Endothelial cell of umbilical vein (primary cell): ENCODE measurements around the gene TFG. TPM values are rescaled to one million over a fixed set of nuclear protein-coding genes. Genes with fewer than 3 reads are reported as not detected.

ENCODE experiments used
- BruUV-seq: library from RNA; stranded (reverse); fragments of 400-500 nt; replicated peaks from 2 replicates; lab custom pipeline; 2021; lab: Mats Ljungman, UMichigan
- CTCF ChIA-PET: fragments of 300-600, 350-600 bp; sonication (Branson Sonifier 250); formaldehyde crosslinking; loops from one replicate; lab custom pipeline; 2021; ENCODE audit warnings: antibody characterized with exemption, inconsistent platforms; lab: Charles Lee
- POLR2A ChIA-PET: fragments of 300-600, 350-600 bp; sonication (Branson Sonifier 250); formaldehyde crosslinking; loops from one replicate; lab custom pipeline; 2021; ENCODE audit warnings: antibody characterized with exemption, inconsistent platforms; lab: Charles Lee
- DNase-seq: peaks from one replicate; pipeline ENCODE4 v3.0.0-alpha.2; 2011; ENCODE audit warnings: low read depth, low spot score
- FAIRE-seq: peaks from 2 replicates; lab custom pipeline; 2011; peaks lifted over from hg19 to GRCh38; lab: Jason Lieb, UNC
- H2AFZ ChIP-seq: 2 replicates; pipeline ENCODE4 v1.6.0; 2012; ENCODE audit warnings: low read depth, low read length, control low read depth, inconsistent platforms
- H3K27ac ChIP-seq: 2 replicates; pipeline ENCODE4 v1.5.1; 2011; ENCODE audit warnings: low read depth, mild to moderate bottlenecking, control low read depth, low read length, moderate library complexity; ENCODE audit not compliant: insufficient read depth
- H3K27me3 ChIP-seq, 2 experiments: 2 replicates each; pipeline versions ENCODE4 v1.6.0 to v1.6.1; 2011; ENCODE audit warnings: low read length in 2 of 2, mixed read lengths in 1 of 2; ENCODE audit not compliant: control insufficient read depth in 2 of 2, insufficient read depth in 2 of 2
- H3K36me3 ChIP-seq, 2 experiments: 2 replicates in 1 of 2; 3 replicates in 1 of 2; pipeline ENCODE4 v1.5.1; 2011; ENCODE audit warnings: low read length in 2 of 2, mild to moderate bottlenecking in 1 of 2, moderate library complexity in 1 of 2; ENCODE audit not compliant: control insufficient read depth in 2 of 2, insufficient read depth in 2 of 2; ENCODE audit errors: extremely low read depth in 1 of 2
- H3K4me1 ChIP-seq: 3 replicates; pipeline ENCODE4 v1.5.1; 2011; ENCODE audit warnings: mild to moderate bottlenecking, low read length; ENCODE audit not compliant: control insufficient read depth, insufficient read depth; ENCODE audit errors: extremely low read depth
- H3K4me2 ChIP-seq: 2 replicates; pipeline ENCODE4 v1.6.1; 2011; ENCODE audit warnings: low read length, control low read depth, mixed read lengths; ENCODE audit not compliant: insufficient read depth
- H3K4me3 ChIP-seq, 3 experiments: fragments of 200-600 bp in 1 of 3; sonication (generic), shearing (Covaris generic) in 1 of 3; replicated peaks in 1 of 3; 2 replicates each; pipeline ENCODE4 v1.5.1; 2011 to 2016; ENCODE audit warnings: control low read depth in 3 of 3, low read length in 3 of 3, mild to moderate bottlenecking in 2 of 3, inconsistent platforms in 1 of 3, low read depth in 1 of 3, moderate library complexity in 1 of 3; ENCODE audit not compliant: insufficient read depth in 1 of 3
- H3K79me2 ChIP-seq: 2 replicates; pipeline ENCODE4 v1.6.0; 2012; ENCODE audit warnings: low read length, inconsistent platforms; ENCODE audit not compliant: control insufficient read depth, insufficient read depth
- H3K9ac ChIP-seq: replicated peaks from 2 replicates; pipeline ENCODE3; 2011; ENCODE audit warnings: low read length, control low read depth; ENCODE audit not compliant: insufficient read depth; ENCODE audit errors: extremely low read depth
- H3K9me1 ChIP-seq: replicated peaks from 3 replicates; pipeline ENCODE4 v1.6.0; 2011; ENCODE audit warnings: mild to moderate bottlenecking, low read length; ENCODE audit not compliant: control insufficient read depth, insufficient read depth; ENCODE audit errors: extremely low read depth
- H3K9me3 ChIP-seq: replicated peaks from 2 replicates; pipeline ENCODE4 v1.5.1; 2012; ENCODE audit warnings: low read length, inconsistent platforms; ENCODE audit not compliant: control insufficient read depth, insufficient read depth
- H4K20me1 ChIP-seq: replicated peaks from 2 replicates; pipeline ENCODE3; 2011; ENCODE audit warnings: mild to moderate bottlenecking, low read length; ENCODE audit not compliant: control insufficient read depth, insufficient read depth; ENCODE audit errors: extremely low read depth
- EZH2 ChIP-seq: IDR thresholded peaks from 2 replicates; pipeline ENCODE4 v1.6.1; 2012; ENCODE audit warnings: borderline replicate concordance, low read depth, mild to moderate bottlenecking, moderate library complexity, low read length, inconsistent platforms; ENCODE audit not compliant: severe bottlenecking
- FOS ChIP-seq: IDR thresholded peaks from 2 replicates; pipeline ENCODE4 v1.6.1; 2011; ENCODE audit warnings: mild to moderate bottlenecking, low read length, moderate library complexity, borderline replicate concordance; ENCODE audit not compliant: insufficient read depth
- GATA2 ChIP-seq: IDR thresholded peaks from 2 replicates; pipeline ENCODE4 v1.7.0; 2011; ENCODE audit warnings: low read depth, mild to moderate bottlenecking, moderate library complexity, mixed read lengths, low read length; ENCODE audit not compliant: insufficient read length, insufficient read depth
- JUN ChIP-seq: IDR thresholded peaks from 2 replicates; pipeline ENCODE4 v1.6.1; 2011; ENCODE audit warnings: borderline replicate concordance, low read depth; ENCODE audit not compliant: insufficient read length, insufficient read depth
- MYC ChIP-seq: IDR thresholded peaks from one replicate; pipeline ENCODE4 v1.6.1; 2011; ENCODE audit warnings: mild to moderate bottlenecking, low read depth, low read length
- POLR2A ChIP-seq: IDR thresholded peaks from 2 replicates; pipeline ENCODE4 v1.6.1; 2012; ENCODE audit warnings: low read depth, mild to moderate bottlenecking, control low read depth, low read length
- POLR2AphosphoS5 ChIP-seq: IDR thresholded peaks from 2 replicates; pipeline ENCODE4 v1.6.1; 2012; ENCODE audit warnings: low read depth, mild to moderate bottlenecking, control low read depth, low read length, moderate library complexity; ENCODE audit not compliant: insufficient read depth
- dilution Hi-C: fragments of 300-500 bp; cut with MboI; formaldehyde crosslinking; loops from one replicate; pipeline ENCODE4 v1.15.0; 2019; ENCODE audit warnings: low sequenced_read_pairs; ENCODE audit not compliant: extremely low pct_ligation_motif_present
- intact Hi-C: fragments of 100-400 bp; cut with micrococcal nuclease; formaldehyde crosslinking; loops from one replicate; pipeline ENCODE4 v1.10.0; 2022
- polyA plus RNA-seq, 4 experiments: library from polyadenylated mRNA; depleted of rRNA in 3 of 4; stranded (reverse) in 3 of 4; unstranded in 1 of 4; fragments of >200 nt; gene quantifications; 2 replicates each; pipeline versions ENCODE4 v1.2.1 to v1.2.3, GENCODE V29; 2011 to 2012; ENCODE audit warnings: missing spikeins in 1 of 4
- total RNA-seq: library from RNA; stranded (reverse); gene quantifications from 2 replicates; pipeline ENCODE4 v1.2.3, GENCODE V29; 2021
- TF ChIP-seq, protein P1 (sequence below), 2 donors: IDR thresholded peaks; 1 replicate in 1 of 2; 2 replicates in 1 of 2; pipeline ENCODE4 v1.5.1; 2011; ENCODE audit warnings: low read length in 2 of 2, mild to moderate bottlenecking in 2 of 2, moderate library complexity in 2 of 2, control low read depth in 1 of 2, inconsistent platforms in 1 of 2, low read depth in 1 of 2; ENCODE audit not compliant: insufficient read depth in 1 of 2; ENCODE audit errors: extremely low read depth in 1 of 2
- TF ChIP-seq, protein P2 (sequence below): IDR thresholded peaks from 2 replicates; pipeline ENCODE4 v1.6.1; 2011; ENCODE audit not compliant: insufficient read depth, insufficient read length

The TFG gene
- total and polyA plus RNA-seq, 2 donors (not counting 3 experiments of a cell fraction or from before 2014, with no cell fraction given) = 106 to 154 TPM

DNA sequence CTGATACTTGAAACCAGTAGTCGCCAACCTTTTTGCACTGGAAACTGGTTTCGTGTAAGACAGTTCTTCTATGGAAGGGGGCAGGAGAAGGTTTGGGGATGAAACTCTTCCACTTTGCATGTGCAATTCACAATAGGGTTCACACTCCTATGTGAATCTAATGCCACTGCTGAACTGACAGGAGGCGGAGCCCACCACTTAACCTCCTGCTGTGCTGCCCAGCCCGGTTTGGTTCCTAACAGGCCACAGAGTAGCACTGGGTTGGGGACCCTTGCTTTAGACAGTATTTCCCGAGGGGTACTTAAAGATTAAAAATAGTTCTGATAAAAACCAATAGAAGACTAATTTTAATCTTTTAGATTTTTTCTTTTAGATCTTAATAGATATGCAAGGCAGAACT, 11.1 kb downstream of the TFG start:
- Histone ChIP-seq H3K27me3 (no peaks in the 10 kb centered on the region), H4K20me1 (peaks cover 10% of the 10 kb centered on the region), H3K4me1 (peaks cover 5% of the 10 kb centered on the region), H3K9ac (no peak overlapping the region), H3K9me3 (no peaks in the 10 kb centered on the region), H3K36me3 (peaks cover 6 to 18% of the 10 kb centered on the region in 2 experiments), H3K79me2 (peaks cover 63% of the 10 kb centered on the region), H3K27ac (no peak overlapping the region), H2AFZ (no peak overlapping the region), H3K4me2 (no peak overlapping the region), H3K4me3 (no peak overlapping the region), H3K9me1 (no peaks in the 10 kb centered on the region)
- FAIRE-seq (no peak), DNase-seq (no peak)
- ChIA-PET POLR2A (no interaction called here), CTCF (interaction anchor here (1.0 kb wide), 1 partner anchor 258 kb away, joined by 3 read pairs; no protein-coding TSS in a partner anchor)
- BruUV-seq = no TSS peak
- intact Hi-C loops (no loop called here), dilution Hi-C loops (no loop called here)
- TF ChIP-seq, protein P1, sequence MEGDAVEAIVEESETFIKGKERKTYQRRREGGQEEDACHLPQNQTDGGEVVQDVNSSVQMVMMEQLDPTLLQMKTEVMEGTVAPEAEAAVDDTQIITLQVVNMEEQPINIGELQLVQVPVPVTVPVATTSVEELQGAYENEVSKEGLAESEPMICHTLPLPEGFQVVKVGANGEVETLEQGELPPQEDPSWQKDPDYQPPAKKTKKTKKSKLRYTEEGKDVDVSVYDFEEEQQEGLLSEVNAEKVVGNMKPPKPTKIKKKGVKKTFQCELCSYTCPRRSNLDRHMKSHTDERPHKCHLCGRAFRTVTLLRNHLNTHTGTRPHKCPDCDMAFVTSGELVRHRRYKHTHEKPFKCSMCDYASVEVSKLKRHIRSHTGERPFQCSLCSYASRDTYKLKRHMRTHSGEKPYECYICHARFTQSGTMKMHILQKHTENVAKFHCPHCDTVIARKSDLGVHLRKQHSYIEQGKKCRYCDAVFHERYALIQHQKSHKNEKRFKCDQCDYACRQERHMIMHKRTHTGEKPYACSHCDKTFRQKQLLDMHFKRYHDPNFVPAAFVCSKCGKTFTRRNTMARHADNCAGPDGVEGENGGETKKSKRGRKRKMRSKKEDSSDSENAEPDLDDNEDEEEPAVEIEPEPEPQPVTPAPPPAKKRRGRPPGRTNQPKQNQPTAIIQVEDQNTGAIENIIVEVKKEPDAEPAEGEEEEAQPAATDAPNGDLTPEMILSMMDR (IDR thresholded peaks at IDR 0.05; ENCODE audit: extremely low read depth in 1 of 2, insufficient read depth in 1 of 2, low read depth in 1 of 2, low read length in 2 of 2) = no peak
- TF ChIP-seq POLR2AphosphoS5 = no peak
- no peak for TF ChIP-seq POLR2A
- no peak for TF ChIP-seq EZH2
- TF ChIP-seq JUN = no peak
- no peak for TF ChIP-seq FOS
- TF ChIP-seq, protein P2, sequence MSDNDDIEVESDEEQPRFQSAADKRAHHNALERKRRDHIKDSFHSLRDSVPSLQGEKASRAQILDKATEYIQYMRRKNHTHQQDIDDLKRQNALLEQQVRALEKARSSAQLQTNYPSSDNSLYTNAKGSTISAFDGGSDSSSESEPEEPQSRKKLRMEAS = no peak
- TF ChIP-seq MYC = no peak
- no peak for TF ChIP-seq GATA2
